Stromal cell of bone marrow (primary cell): ENCODE results near the gene UBE2L5.

Source experiments
- DNase-seq: peaks from one replicate; pipeline ENCODE4 v3.0.0-alpha.2; 2012; ENCODE audit warnings: low read depth

Gene UBE2L5

GRCh38 chr13:30422054-30422839 lies at the start of gene UBE2L5:
TSS of gene UBE2L5 (plus strand) at chr13:30422493. CDS start at chr13:30427991, 5,498 bp downstream.
- DNase-seq = peak; percentile 22

GRCh38 chr13:30373727-30374126 lies 48.6 kb upstream of the UBE2L5 start:
- no peak for DNase-seq

GRCh38 chr13:30375265-30375835 lies 46.9 kb upstream of the UBE2L5 start:
- DNase-seq = no peak

- DNase-seq = no peak
Measured at GRCh38 chr13:30376426-30377311, 45.6 kb upstream of the UBE2L5 start.

GRCh38 chr13:30377312-30377685 lies 45.0 kb upstream of the UBE2L5 start:
- no peak for DNase-seq

- DNase-seq = no peak
Measured at GRCh38 chr13:30378191-30378590, 44.1 kb upstream of the UBE2L5 start.

GRCh38 chr13:30381049-30381448 lies 41.2 kb upstream of the UBE2L5 start:
- no peak for DNase-seq

- no peak for DNase-seq
Measured at GRCh38 chr13:30382836-30383525, 39.3 kb upstream of the UBE2L5 start.

GRCh38 chr13:30388406-30389283 lies 33.6 kb upstream of the UBE2L5 start:
- DNase-seq = no peak

- no peak for DNase-seq
Measured at GRCh38 chr13:30391956-30392680, 30.2 kb upstream of the UBE2L5 start.

GRCh38 chr13:30392681-30393045 lies 29.6 kb upstream of the UBE2L5 start:
- DNase-seq = no peak

- DNase-seq = no peak
Measured at GRCh38 chr13:30394751-30395191, 27.5 kb upstream of the UBE2L5 start.

GRCh38 chr13:30395192-30396158 lies 26.8 kb upstream of the UBE2L5 start:
- DNase-seq = peak; percentile 89

GRCh38 chr13:30396434-30397075 lies 25.7 kb upstream of the UBE2L5 start:
- DNase-seq = no peak

- no peak for DNase-seq
Measured at GRCh38 chr13:30398601-30399072, 23.7 kb upstream of the UBE2L5 start.

- no peak for DNase-seq
Measured at GRCh38 chr13:30400376-30400775, 21.9 kb upstream of the UBE2L5 start.

GRCh38 chr13:30401347-30401746 lies 20.9 kb upstream of the UBE2L5 start:
- DNase-seq = no peak

- DNase-seq = no peak
Measured at GRCh38 chr13:30403456-30403855, 18.8 kb upstream of the UBE2L5 start.

GRCh38 chr13:30404207-30404606 lies 18.1 kb upstream of the UBE2L5 start:
- no peak for DNase-seq
